ENCODE data around the gene ARID1B. TPM values are rescaled to one million over a fixed set of nuclear protein-coding genes. Genes with fewer than 3 reads are reported as not detected.

ARID1B gene
- total and polyA plus RNA-seq, 8 donors = 67.6 to 102 (median 99.0) TPM

DNA sequence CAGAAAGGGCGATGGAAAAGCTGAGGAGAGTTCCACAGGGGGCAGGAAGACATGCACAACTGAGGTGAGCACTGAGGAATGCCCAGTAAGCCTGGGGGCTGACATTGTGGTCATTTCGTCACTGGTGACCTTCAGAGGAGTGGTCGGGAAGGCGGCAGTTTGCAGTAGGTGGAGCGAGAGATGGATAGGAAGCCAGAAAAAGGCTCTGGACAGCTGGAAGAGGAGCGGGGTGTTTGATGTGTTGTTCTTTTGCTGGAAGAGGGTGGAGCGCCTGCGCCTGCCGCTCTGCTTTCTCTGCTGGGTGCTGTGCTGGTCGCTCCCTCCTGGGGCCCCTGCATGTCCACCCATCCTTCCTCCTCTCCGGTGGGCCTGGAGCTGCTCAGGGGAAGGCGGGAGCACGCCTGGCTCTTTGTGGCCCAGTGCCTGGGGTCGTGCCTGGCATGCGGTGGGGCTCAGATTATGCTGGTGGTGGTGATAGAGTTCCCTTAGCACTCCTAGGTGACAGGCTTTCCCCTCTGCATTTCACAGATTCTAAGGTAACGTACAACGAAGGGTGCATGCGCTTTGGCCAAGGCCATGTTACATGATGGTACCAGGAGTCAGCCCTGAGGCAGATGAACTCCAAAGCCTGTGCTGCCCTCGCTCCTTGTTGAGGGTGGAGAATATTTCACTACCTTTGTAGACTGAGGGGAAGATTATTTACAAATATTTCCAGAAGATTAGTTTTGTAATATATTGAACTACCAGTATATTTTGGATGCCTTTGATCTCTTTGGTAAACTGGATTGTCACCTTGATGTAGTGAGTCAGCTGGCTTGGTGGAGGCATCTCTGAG, 20.9 kb downstream of the ARID1B start:
- H3K4me3 ChIP-seq = no peak overlapping the region
- H3K4me1 ChIP-seq = peaks cover 6 to 53% of the 10 kb centered on the region in 2 donors
- intact Hi-C loops (cut with DNase I) = no loop called here
- H3K9me3 ChIP-seq = no peaks in the 10 kb centered on the region
- TF ChIP-seq, protein P1, sequence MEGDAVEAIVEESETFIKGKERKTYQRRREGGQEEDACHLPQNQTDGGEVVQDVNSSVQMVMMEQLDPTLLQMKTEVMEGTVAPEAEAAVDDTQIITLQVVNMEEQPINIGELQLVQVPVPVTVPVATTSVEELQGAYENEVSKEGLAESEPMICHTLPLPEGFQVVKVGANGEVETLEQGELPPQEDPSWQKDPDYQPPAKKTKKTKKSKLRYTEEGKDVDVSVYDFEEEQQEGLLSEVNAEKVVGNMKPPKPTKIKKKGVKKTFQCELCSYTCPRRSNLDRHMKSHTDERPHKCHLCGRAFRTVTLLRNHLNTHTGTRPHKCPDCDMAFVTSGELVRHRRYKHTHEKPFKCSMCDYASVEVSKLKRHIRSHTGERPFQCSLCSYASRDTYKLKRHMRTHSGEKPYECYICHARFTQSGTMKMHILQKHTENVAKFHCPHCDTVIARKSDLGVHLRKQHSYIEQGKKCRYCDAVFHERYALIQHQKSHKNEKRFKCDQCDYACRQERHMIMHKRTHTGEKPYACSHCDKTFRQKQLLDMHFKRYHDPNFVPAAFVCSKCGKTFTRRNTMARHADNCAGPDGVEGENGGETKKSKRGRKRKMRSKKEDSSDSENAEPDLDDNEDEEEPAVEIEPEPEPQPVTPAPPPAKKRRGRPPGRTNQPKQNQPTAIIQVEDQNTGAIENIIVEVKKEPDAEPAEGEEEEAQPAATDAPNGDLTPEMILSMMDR (IDR thresholded peaks at IDR 0.05) = no peak
- ATAC-seq (no peak), DNase-seq (no peak)
- H3K27ac ChIP-seq = no peak overlapping the region
- H3K36me3 ChIP-seq = no peaks in the 10 kb centered on the region
- H3K27me3 ChIP-seq = no peaks in the 10 kb centered on the region

DNA sequence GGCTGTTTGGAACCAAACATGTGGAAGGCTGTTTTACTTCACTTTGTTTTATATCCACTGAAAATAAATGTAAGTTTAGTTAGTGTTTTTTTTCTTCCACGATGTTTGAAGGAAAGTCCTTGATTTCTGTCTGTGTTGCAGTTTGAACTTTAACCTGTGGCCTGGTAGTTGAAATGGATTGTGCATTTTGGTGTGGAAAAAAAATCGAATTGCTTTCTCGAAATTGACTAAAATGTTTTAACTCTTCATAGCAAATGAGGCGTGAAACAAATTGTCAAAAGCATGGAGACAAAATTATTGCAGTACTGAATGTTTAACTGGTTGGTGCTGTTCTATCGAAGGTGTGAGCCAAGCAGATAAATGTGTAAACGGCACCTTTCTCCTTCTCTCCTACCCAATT, 24.5 kb downstream of the ARID1B start:
- no peaks in the 10 kb centered on the region for H3K27me3 ChIP-seq
- H3K4me1 ChIP-seq = peaks cover 6 to 26% of the 10 kb centered on the region in 2 donors
- H3K27ac ChIP-seq = no peak overlapping the region
- intact Hi-C loops (cut with DNase I) = no loop called here
- ATAC-seq (no peak), DNase-seq (no peak)
- TF ChIP-seq, protein P1 (IDR thresholded peaks at IDR 0.05) = no peak
- no peak overlapping the region for H3K4me3 ChIP-seq
- no peaks in the 10 kb centered on the region for H3K9me3 ChIP-seq
- no peaks in the 10 kb centered on the region for H3K36me3 ChIP-seq

DNA sequence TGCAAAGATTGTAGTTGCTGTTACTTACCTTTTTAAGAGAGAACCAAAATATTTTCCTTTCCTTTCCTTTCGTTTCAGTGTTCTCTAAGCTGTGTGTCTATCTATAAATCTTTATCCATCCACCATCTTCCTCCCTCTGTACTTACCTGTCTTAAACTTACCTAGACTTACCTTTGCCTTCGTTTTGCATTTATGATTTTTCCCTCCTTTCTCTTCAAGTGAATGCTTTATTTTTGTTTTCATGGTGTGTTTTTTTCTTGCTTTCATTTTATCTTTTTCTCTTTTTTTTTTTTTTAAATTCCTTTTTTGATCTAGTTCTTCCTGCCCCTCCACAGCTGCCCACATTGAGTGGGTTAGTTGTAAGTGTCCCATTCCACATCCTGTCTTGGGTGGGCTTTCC, 26.2 kb downstream of the ARID1B start:
- Histone ChIP-seq H3K9me3 (no peaks in the 10 kb centered on the region), H3K4me3 (no peak overlapping the region), H3K4me1 (peaks cover 7 to 35% of the 10 kb centered on the region in 2 donors), H3K27ac (no peak overlapping the region), H3K27me3 (no peaks in the 10 kb centered on the region), H3K36me3 (no peaks in the 10 kb centered on the region)
- no peak for DNase-seq
- intact Hi-C loops (cut with DNase I) = no loop called here
- TF ChIP-seq, protein P1 (IDR thresholded peaks at IDR 0.05) = no peak
- no peak for ATAC-seq

DNA sequence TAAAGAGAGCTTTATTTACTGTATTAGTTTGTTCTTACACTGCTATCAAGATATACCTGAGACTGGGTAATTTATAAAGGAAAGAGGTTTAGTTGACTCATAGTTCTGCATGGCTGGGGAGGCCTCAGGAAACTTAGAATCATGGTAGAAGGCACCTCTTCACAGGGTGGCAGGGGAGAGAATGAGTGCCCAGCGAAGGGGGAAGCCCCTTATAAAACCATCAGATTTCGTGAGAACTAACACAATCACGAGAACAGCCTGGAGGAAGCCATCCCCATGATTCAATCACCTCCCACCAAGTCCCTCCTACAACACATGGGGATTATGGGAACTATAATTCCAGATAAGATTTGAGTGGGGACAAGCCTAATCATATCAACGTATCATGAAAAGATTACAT, 27.2 kb downstream of the ARID1B start:
- Histone ChIP-seq H3K4me3 (no peak overlapping the region), H3K36me3 (no peaks in the 10 kb centered on the region), H3K9me3 (no peaks in the 10 kb centered on the region), H3K27ac (no peak overlapping the region), H3K27me3 (no peaks in the 10 kb centered on the region), H3K4me1 (peaks cover 17 to 46% of the 10 kb centered on the region in 2 donors)
- TF ChIP-seq, protein P1 (IDR thresholded peaks at IDR 0.05) = no peak
- intact Hi-C loops (cut with DNase I) = no loop called here
- no peak for ATAC-seq
- no peak for DNase-seq

DNA sequence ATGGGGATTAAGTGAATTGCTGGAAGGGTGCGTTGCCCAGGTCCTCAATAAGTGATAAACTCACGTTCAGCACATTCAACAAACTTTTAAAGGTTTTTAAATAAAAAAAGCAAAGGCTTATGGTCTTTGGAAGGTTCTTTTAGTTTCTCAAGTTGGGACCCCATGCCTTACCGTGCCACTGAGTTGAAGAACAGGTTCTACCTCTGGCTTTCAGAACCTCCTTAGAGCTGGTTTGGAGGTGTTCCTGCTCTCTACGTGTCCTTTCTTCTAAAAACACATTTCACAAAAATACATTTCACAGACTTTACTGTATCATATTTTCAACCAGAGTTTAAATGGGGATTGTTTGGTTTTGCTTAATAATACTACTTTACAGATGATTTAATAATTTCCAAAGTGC, 29.0 kb downstream of the ARID1B start:
- H3K27me3 ChIP-seq = no peaks in the 10 kb centered on the region
- H3K27ac ChIP-seq = no peak overlapping the region
- no peaks in the 10 kb centered on the region for H3K9me3 ChIP-seq
- TF ChIP-seq, protein P1 (IDR thresholded peaks at IDR 0.05) = no peak
- no peaks in the 10 kb centered on the region for H3K36me3 ChIP-seq
- intact Hi-C loops (cut with DNase I) = no loop called here
- H3K4me3 ChIP-seq = no peak overlapping the region
- DNase-seq = peak in 1 of 4 donors; percentile 45
- no peak for ATAC-seq
- peaks cover 17 to 52% of the 10 kb centered on the region in 2 donors for H3K4me1 ChIP-seq
